Stimulated activated CD8-positive, alpha-beta memory T cell treated with anti-CD3 and anti-CD28 coated beads, Interleukin-4, amount 100 ng/mL, for 1 hour (primary cell): ENCODE measurements around the gene MARK1.

Source experiments
- DNase-seq, 2 donors: peaks; one replicate each; pipeline ENCODE4 v3.0.0-alpha.2; 2020; ENCODE audit warnings: low read depth in 2 of 2, low spot score in 1 of 2

Gene MARK1

DNA sequence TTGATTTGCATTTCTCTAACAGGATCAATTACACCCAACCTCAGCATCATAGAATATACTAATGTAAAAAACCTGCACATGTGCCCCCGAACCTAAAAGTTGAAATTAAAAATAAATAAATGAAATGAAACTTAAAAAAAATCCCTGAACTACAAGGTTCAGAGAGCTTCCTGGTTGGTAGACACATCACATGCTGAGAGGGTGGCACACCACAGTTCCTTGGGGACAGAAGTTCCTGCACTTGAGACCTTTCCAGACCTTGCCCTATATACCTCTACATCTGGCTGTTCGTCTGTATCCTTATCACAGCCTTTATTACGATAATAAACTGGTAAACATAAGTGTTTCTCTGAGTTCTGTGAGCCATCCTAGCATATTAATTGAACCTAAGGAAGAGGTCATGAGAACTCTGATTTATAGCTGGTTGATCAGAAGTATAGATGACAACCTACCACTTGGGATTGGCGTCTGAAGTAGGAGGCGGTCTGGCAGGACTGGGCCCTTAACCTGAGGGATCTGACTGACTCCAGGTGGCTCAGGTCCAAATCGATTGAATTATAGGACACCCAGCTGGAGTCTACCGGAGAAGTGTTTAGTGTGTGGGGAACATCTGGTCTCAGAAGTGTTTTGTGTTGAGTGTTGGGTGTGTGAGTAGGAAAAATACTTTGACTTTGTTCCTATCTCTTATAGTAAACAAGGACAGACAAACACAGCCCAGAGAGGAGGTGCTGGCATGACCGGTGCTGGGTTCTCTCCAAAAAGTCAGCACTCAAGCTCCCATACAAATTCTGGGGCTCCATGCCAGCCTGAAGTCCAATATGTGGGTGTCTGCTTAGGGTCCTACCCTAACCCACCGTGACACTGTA, 181.2 kb downstream of the MARK1 start:
- no peak for DNase-seq

DNA sequence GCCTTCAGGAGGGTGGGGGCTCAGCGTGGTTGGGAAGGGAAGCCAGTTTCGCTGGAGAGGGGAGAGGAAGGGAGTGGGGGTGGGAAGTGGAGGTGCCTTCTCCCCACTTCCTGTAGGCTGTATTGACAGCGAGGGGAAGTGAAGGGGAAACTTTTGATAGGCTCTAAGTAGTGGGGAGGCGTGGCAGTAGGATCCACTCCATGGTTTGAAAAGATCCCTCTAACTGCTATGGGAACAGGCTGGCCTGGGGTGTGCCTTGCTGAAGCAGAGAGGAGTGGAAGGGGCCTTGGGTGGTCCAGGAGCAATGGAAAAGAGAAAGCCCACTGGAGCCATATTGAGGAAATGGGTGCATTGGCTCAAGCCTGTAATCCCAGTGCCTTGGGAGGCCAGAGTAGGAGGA, 182.4 kb downstream of the MARK1 start:
- DNase-seq = no peak

DNA sequence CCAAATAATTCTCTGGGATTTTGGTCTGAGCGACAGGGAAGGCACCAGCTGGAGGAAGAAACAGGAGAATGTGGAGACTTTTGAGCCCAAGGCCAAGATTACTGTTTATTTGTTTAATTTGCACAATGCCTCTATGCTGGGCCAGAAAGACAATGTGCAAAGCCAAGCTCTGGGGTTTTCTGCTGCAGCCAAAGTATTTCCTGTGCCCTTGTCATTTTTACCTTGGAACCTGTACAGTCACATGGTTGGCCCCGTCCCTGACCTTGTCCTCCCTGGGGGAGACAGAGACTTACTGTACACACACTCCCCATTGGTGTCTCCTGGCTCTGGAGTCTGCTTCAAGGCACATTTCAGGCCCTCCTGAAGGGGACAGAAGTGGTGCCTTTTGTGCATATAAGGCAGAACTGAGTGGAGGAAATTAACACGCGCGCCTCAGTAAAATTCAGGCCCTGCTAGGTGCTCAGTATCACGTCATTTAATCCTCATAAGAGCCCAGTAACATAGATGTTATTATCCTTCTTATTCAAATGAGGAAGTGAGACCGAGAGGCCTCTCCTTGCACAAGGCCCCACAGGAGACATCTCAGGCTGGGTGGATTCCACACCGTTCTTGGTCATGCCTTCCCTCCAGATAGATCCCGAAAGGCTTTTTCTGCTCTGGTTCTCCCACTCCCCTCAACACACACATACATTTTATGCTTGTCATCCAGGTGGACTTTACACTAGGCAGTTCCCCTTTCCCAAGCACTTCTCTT, 183.3 kb downstream of the MARK1 start:
- DNase-seq = no peak
